H1 (cell line): ENCODE measurements around the gene PRRG3. TPM values are rescaled to one million over a fixed set of nuclear protein-coding genes. Genes with fewer than 3 reads are reported as not detected.
A peak's percentile ranks its signal among the peaks of the same experiment; 100 is the strongest.

Experiments used
- CTCF ChIA-PET: fragments of 300-600 bp; sonication (Branson Sonifier 250); formaldehyde crosslinking; loops from one replicate; lab custom pipeline; 2021; ENCODE audit not compliant: partially characterized antibody; lab: Charles Lee
- POLR2A ChIA-PET: fragments of 300-600 bp; sonication (Branson Sonifier 250); formaldehyde crosslinking; loops from one replicate; lab custom pipeline; 2021; ENCODE audit warnings: inconsistent platforms; ENCODE audit not compliant: partially characterized antibody; lab: Charles Lee
- DNase-seq, 2 experiments: peaks; one replicate each; pipeline versions ENCODE4 v3.0.0 to v3.0.0-alpha.2; 2010 to 2022; ENCODE audit warnings: low spot score in 2 of 2, low read depth in 1 of 2, mixed read lengths in 1 of 2
- FAIRE-seq: peaks from 2 replicates; lab custom pipeline; 2011; peaks lifted over from hg19 to GRCh38; lab: Jason Lieb, UNC
- H2AFZ ChIP-seq: 2 replicates; pipeline ENCODE4 v1.8.1; 2012; ENCODE audit warnings: low read length, inconsistent platforms
- H2AK5ac ChIP-seq: 2 replicates; pipeline ENCODE4 v1.6.1; 2013; ENCODE audit warnings: low read depth, low read length
- H2BK120ac ChIP-seq: replicated peaks from 2 replicates; pipeline ENCODE3; 2013; ENCODE audit warnings: low read depth, low read length, inconsistent platforms
- H2BK12ac ChIP-seq: 2 replicates; pipeline ENCODE4 v1.6.1; 2013; ENCODE audit warnings: low read depth, low read length
- H2BK15ac ChIP-seq: 2 replicates; pipeline ENCODE4 v1.6.1; 2013; ENCODE audit warnings: low read length
- H2BK20ac ChIP-seq: 2 replicates; pipeline ENCODE4 v1.6.1; 2013; ENCODE audit warnings: low read length
- H2BK5ac ChIP-seq: 2 replicates; pipeline ENCODE4 v1.6.1; 2013; ENCODE audit warnings: low read depth, low read length
- H3K14ac ChIP-seq: 2 replicates; pipeline ENCODE4 v1.6.1; 2013; ENCODE audit warnings: inconsistent platforms; ENCODE audit not compliant: insufficient read length
- H3K18ac ChIP-seq: 2 replicates; pipeline ENCODE4 v1.6.1; 2013; ENCODE audit warnings: low read length; ENCODE audit errors: extremely low read depth
- H3K23ac ChIP-seq: 2 replicates; pipeline ENCODE4 v1.6.1; 2013; ENCODE audit warnings: inconsistent platforms; ENCODE audit not compliant: insufficient read length
- H3K23me2 ChIP-seq: 2 replicates; pipeline ENCODE4 v1.6.1; 2013; ENCODE audit warnings: low read depth, low read length
- H3K27ac ChIP-seq: 2 replicates; pipeline ENCODE4 v1.6.1; 2011; ENCODE audit warnings: low read depth, low read length, inconsistent platforms
- H3K27me3 ChIP-seq, 4 experiments: replicated peaks in 1 of 4; 1 replicate in 1 of 4; 2 replicates in 3 of 4; pipeline versions ENCODE4 v1.6.1 to v1.8.1; 2011 to 2013; ENCODE audit warnings: low read length in 3 of 4, mild to moderate bottlenecking in 3 of 4, inconsistent platforms in 2 of 4, mixed read lengths in 2 of 4, moderate library complexity in 1 of 4; ENCODE audit not compliant: control insufficient read depth in 3 of 4, insufficient read depth in 3 of 4; ENCODE audit errors: extremely low read depth in 1 of 4
- H3K36me3 ChIP-seq, 4 experiments: 2 replicates each; pipeline versions ENCODE4 v1.6.1 to v1.8.1; 2011 to 2013; ENCODE audit warnings: mild to moderate bottlenecking in 4 of 4, low read length in 3 of 4, moderate library complexity in 2 of 4, control low read depth in 1 of 4, inconsistent platforms in 1 of 4; ENCODE audit not compliant: insufficient read depth in 4 of 4, control insufficient read depth in 2 of 4
- H3K4ac ChIP-seq: replicated peaks from 2 replicates; pipeline ENCODE3; 2013; ENCODE audit warnings: low read length, low read depth, mixed read lengths, inconsistent platforms; ENCODE audit not compliant: insufficient read length
- H3K4me1 ChIP-seq, 4 experiments: replicated peaks in 1 of 4; 1 replicate in 1 of 4; 2 replicates in 3 of 4; pipeline versions ENCODE4 v1.6.1 to v1.8.1; 2011 to 2013; ENCODE audit warnings: low read length in 3 of 4, inconsistent platforms in 2 of 4, mixed read lengths in 1 of 4; ENCODE audit not compliant: insufficient read depth in 4 of 4, control insufficient read depth in 3 of 4
- H3K4me2 ChIP-seq, 2 experiments: 2 replicates each; pipeline versions ENCODE4 v1.6.1 to v1.8.1; 2011 to 2013; ENCODE audit warnings: low read depth in 2 of 2, low read length in 2 of 2, control low read depth in 1 of 2, inconsistent platforms in 1 of 2, mild to moderate bottlenecking in 1 of 2; ENCODE audit not compliant: insufficient read depth in 1 of 2
- H3K4me3 ChIP-seq, 4 experiments: fragments of 200-600, 300-600 bp in 1 of 4; sonication (generic), shearing (Covaris generic), sonication (Bioruptor Twin) in 1 of 4; 2 replicates each; pipeline versions ENCODE4 v1.5.1 to v1.8.1; 2011 to 2016; ENCODE audit warnings: low read length in 4 of 4, low read depth in 3 of 4, control low read depth in 2 of 4, inconsistent platforms in 2 of 4, mild to moderate bottlenecking in 2 of 4, mixed read lengths in 1 of 4, moderate library complexity in 1 of 4; ENCODE audit not compliant: insufficient read depth in 2 of 4; ENCODE audit errors: extremely low read depth in 1 of 4
- H3K56ac ChIP-seq: replicated peaks from 2 replicates; pipeline ENCODE3; 2013; ENCODE audit warnings: low read depth, mild to moderate bottlenecking, mixed read lengths, low read length, inconsistent platforms; ENCODE audit not compliant: insufficient read length
- H3K79me1 ChIP-seq: 2 replicates; pipeline ENCODE4 v1.6.1; 2013; ENCODE audit warnings: low read depth, low read length, control low read depth
- H3K79me2 ChIP-seq, 2 experiments: 2 replicates each; pipeline versions ENCODE4 v1.6.1 to v1.8.1; 2012 to 2013; ENCODE audit warnings: low read length in 2 of 2, mild to moderate bottlenecking in 2 of 2, inconsistent platforms in 1 of 2; ENCODE audit not compliant: insufficient read depth in 2 of 2, control insufficient read depth in 1 of 2
- H3K9ac ChIP-seq, 4 experiments: replicated peaks in 1 of 4; 1 replicate in 1 of 4; 2 replicates in 3 of 4; pipeline versions ENCODE4 v1.6.1 to v1.8.1; 2011 to 2013; ENCODE audit warnings: low read depth in 3 of 4, low read length in 3 of 4, control low read depth in 2 of 4, mild to moderate bottlenecking in 2 of 4, moderate library complexity in 2 of 4, inconsistent platforms in 1 of 4; ENCODE audit errors: extremely low read depth in 1 of 4
- H3K9me3 ChIP-seq, 2 experiments: 2 replicates each; pipeline versions ENCODE4 v1.6.1 to v1.8.1; 2012 to 2013; ENCODE audit warnings: mild to moderate bottlenecking in 2 of 2, moderate library complexity in 2 of 2, control low read depth in 1 of 2, inconsistent platforms in 1 of 2, low read depth in 1 of 2, low read length in 1 of 2, mixed read lengths in 1 of 2; ENCODE audit not compliant: insufficient read depth in 2 of 2
- H4K20me1 ChIP-seq, 2 experiments: replicated peaks in 1 of 2; 2 replicates each; pipeline versions ENCODE3 to v1.8.1; 2011 to 2013; ENCODE audit warnings: inconsistent platforms in 2 of 2, low read length in 2 of 2, mild to moderate bottlenecking in 1 of 2; ENCODE audit not compliant: insufficient read depth in 2 of 2, control insufficient read depth in 1 of 2
- H4K5ac ChIP-seq: 2 replicates; pipeline ENCODE4 v1.6.1; 2013; ENCODE audit warnings: low read length, low read depth, mixed read lengths, inconsistent platforms; ENCODE audit not compliant: insufficient read length
- H4K8ac ChIP-seq: 2 replicates; pipeline ENCODE4 v1.8.0; 2013; ENCODE audit warnings: mild to moderate bottlenecking, moderate library complexity, low read length, inconsistent platforms; ENCODE audit not compliant: insufficient read depth; ENCODE audit errors: extremely low read depth
- H4K91ac ChIP-seq: replicated peaks from 2 replicates; pipeline ENCODE3; 2013; ENCODE audit warnings: low read length, mixed read lengths, inconsistent platforms; ENCODE audit not compliant: insufficient read length
- CREB1 ChIP-seq: IDR thresholded peaks from 2 replicates; pipeline ENCODE4 v1.6.1; 2012; ENCODE audit warnings: inconsistent platforms
- EGR1 ChIP-seq: IDR thresholded peaks from 2 replicates; pipeline ENCODE4 v1.6.1; 2011; ENCODE audit warnings: low read depth, low read length, borderline replicate concordance
- KDM1A ChIP-seq: fragments of 200-600, 300-600 bp; sonication (generic); IDR thresholded peaks from 2 replicates; pipeline ENCODE4 v1.7.1; 2016; ENCODE audit warnings: mild to moderate bottlenecking, low read length, borderline replicate concordance
- KDM4A ChIP-seq: IDR thresholded peaks from one replicate; pipeline ENCODE4 v1.7.1; 2012; ENCODE audit warnings: low read depth, mild to moderate bottlenecking, moderate library complexity, low read length, inconsistent platforms; ENCODE audit not compliant: severe bottlenecking
- RNF2 ChIP-seq: fragments of 200-900, 300-1000 bp; sonication (generic); IDR thresholded peaks from 2 replicates; pipeline ENCODE4 v1.7.1; 2016; ENCODE audit warnings: borderline replicate concordance, low read depth, mild to moderate bottlenecking, antibody characterized with exemption, low read length; ENCODE audit not compliant: poor library complexity, severe bottlenecking; ENCODE audit errors: missing control alignments
- RXRA ChIP-seq: IDR thresholded peaks from 2 replicates; pipeline ENCODE4 v1.6.1; 2011; ENCODE audit warnings: low read depth, mild to moderate bottlenecking, low read length, moderate library complexity; ENCODE audit not compliant: insufficient read depth
- SAP30 ChIP-seq: fragments of 300-600 bp; sonication (generic); IDR thresholded peaks from 2 replicates; pipeline ENCODE4 v1.7.1; 2012; ENCODE audit warnings: low read length, moderate library complexity, mild to moderate bottlenecking, inconsistent platforms; ENCODE audit not compliant: insufficient read depth, insufficient replicate concordance
- SP4 ChIP-seq: IDR thresholded peaks from 2 replicates; pipeline ENCODE4 v1.6.1; 2012; ENCODE audit warnings: low read length, inconsistent platforms
- ZNF274 ChIP-seq: IDR thresholded peaks from 2 replicates; pipeline ENCODE4 v1.7.0; 2012; ENCODE audit warnings: low read length, borderline replicate concordance; ENCODE audit errors: extremely low read depth
- WGBS, 2 experiments: shearing (Covaris generic) in 1 of 2; methylation state at CpG; one replicate each; pipeline versions ENCODE4 v1.1.6 to v1.1.7; 2013 to 2015; ENCODE audit warnings: low lambda C conversion rate in 2 of 2, mixed read lengths in 2 of 2, inconsistent platforms in 1 of 2, low coverage in 1 of 2, missing lambda C conversion rate in 1 of 2; ENCODE audit not compliant: insufficient replicate concordance in 2 of 2, insufficient coverage in 1 of 2, insufficient read length in 1 of 2; ENCODE audit errors: extremely low coverage in 1 of 2, missing lambda C conversion rate in 1 of 2; 5-methylcytosine and 5-hydroxymethylcytosine counted together
- polyA plus RNA-seq, 7 experiments: library from polyadenylated mRNA; depleted of rRNA in 3 of 7; stranded (reverse) in 5 of 7; unstranded in 2 of 7; fragments of >200 nt in 5 of 7; fragments of 200-250 nt in 2 of 7; gene quantifications; 1 replicate in 5 of 7; 2 replicates in 1 of 7; 4 replicates in 1 of 7; pipeline versions ENCODE4 v1.2.1 to v1.2.3, GENCODE V29; 2011 to 2013; ENCODE audit warnings: missing spikeins in 2 of 7, mixed read lengths in 2 of 7
- total RNA-seq: library from RNA; stranded (reverse); fragmentation: NEBNext Ultra II Directional; extraction: Animal tissue kit (Norgen Biotek cat#: 25700); gene quantifications from 2 replicates; pipeline ENCODE4 v1.2.1, GENCODE V29; 2021

The PRRG3 gene
- total and polyA plus RNA-seq, 2 of the 8 experiments (the other 6 are each of a cell fraction or from before 2014, with no cell fraction given): 4.2 to 5.4 TPM

DNA sequence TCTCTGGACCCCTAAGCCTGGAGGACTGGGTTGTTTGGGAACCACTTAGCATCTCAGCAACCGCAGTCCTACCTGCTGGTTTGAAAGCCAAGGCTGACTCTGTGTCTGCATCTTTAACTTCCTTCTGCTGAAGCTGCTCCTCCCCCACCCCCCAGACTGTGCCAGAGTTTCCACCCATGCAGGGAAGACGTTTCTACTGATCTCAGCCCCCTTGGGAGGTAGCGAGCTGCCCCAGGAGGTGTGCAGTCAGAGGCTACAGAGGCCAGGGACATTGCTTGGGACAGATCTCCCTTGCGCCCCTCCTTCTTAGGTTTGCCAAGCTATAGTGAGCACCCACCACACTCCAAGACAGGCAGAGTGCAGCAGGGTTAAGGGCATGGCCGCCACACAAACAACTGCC, 15.9 kb downstream of the PRRG3 start:
- Histone ChIP-seq H4K8ac (no peak overlapping the region), H3K27me3 (no peaks in the 10 kb centered on the region), H2BK20ac (no peak overlapping the region), H3K4me1 (peaks cover 0 to 4% (median 1%) of the 10 kb centered on the region in 4 experiments; a peak in 3 of 7 replicates), H3K9ac (no peak overlapping the region), H2BK15ac (no peak overlapping the region), H3K27ac (no peak overlapping the region), H2BK12ac (peak overlapping the region; percentile 27; the same call in 1 of the 2 replicates), H2BK120ac (peak overlapping the region; percentile 43), H4K91ac (no peak overlapping the region), H4K5ac (no peak overlapping the region), H3K23ac (no peak overlapping the region), H2BK5ac (no peak overlapping the region), H3K23me2 (no peaks in the 10 kb centered on the region), H3K4ac (no peak overlapping the region), H3K14ac (no peak overlapping the region), H3K9me3 (no peaks in the 10 kb centered on the region), H3K18ac (peak overlapping the region; percentile 48; the same call in 1 of the 2 replicates), H3K79me1 (no peaks in the 10 kb centered on the region), H3K4me2 (no peak overlapping the region), H2AK5ac (no peak overlapping the region), H2AFZ (peak overlapping the region; percentile 32; the same call in 1 of the 2 replicates), H3K56ac (no peak overlapping the region), H4K20me1 (no peaks in the 10 kb centered on the region), H3K79me2 (no peaks in the 10 kb centered on the region), H3K4me3 (no peak overlapping the region), H3K36me3 (no peaks in the 10 kb centered on the region)
- FAIRE-seq (no peak), DNase-seq (no peak)
- WGBS, 2 experiments: 58% methylated on average over 2 of the region's 5 CpGs; no CpG with 5 or more reads in 1 of the 2 experiments
- ChIA-PET CTCF (interaction anchor here (1.3 to 2.6 kb wide), 4 partner anchors 10 to 921 kb away, joined by 4 to 9 read pairs (median 6); no protein-coding TSS in a partner anchor), POLR2A (no interaction called here)
- TF ChIP-seq KDM4A (no peak), KDM1A (no peak), EGR1 (no peak), SP4 (no peak), ZNF274 (no peak), RXRA (no peak), CREB1 (no peak), RNF2 (no peak), SAP30 (no peak)
